ENCODE results near the gene MYH7. TPM values are rescaled to one million over a fixed set of nuclear protein-coding genes. Genes with fewer than 3 reads are reported as not detected.
"Not testable (repeated sequence)": the region's sequence is repeated elsewhere in the genome, so short reads cannot be mapped to it uniquely, and the experiment has no call there.

Gene MYH7
- polyA plus RNA-seq, 1 experiment, result not detected

GRCh38 chr14:23396781-23397407, 38.6 kb downstream of the MYH7 start:
- H3K27ac ChIP-seq (ENCODE audit: low read depth, low read length), result no peak overlapping the region
- no peak overlapping the region for H3K4me3 ChIP-seq (ENCODE audit: low read depth, low read length)
- DNase-seq (ENCODE audit: low read depth, low spot score), result no peak
- H3K27me3 ChIP-seq (ENCODE audit: control insufficient read depth, insufficient read depth, low read length), result peaks cover 10% of the 10 kb centered on the region
- POLR2A ChIA-PET, result no interaction called here
- CTCF ChIA-PET, result no interaction called here
- TF ChIP-seq, protein P1, sequence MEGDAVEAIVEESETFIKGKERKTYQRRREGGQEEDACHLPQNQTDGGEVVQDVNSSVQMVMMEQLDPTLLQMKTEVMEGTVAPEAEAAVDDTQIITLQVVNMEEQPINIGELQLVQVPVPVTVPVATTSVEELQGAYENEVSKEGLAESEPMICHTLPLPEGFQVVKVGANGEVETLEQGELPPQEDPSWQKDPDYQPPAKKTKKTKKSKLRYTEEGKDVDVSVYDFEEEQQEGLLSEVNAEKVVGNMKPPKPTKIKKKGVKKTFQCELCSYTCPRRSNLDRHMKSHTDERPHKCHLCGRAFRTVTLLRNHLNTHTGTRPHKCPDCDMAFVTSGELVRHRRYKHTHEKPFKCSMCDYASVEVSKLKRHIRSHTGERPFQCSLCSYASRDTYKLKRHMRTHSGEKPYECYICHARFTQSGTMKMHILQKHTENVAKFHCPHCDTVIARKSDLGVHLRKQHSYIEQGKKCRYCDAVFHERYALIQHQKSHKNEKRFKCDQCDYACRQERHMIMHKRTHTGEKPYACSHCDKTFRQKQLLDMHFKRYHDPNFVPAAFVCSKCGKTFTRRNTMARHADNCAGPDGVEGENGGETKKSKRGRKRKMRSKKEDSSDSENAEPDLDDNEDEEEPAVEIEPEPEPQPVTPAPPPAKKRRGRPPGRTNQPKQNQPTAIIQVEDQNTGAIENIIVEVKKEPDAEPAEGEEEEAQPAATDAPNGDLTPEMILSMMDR (IDR thresholded peaks at IDR 0.05; ENCODE audit: low read depth, low read length), result no peak
- no peaks in the 10 kb centered on the region for H3K9me3 ChIP-seq (ENCODE audit: control insufficient read depth, insufficient read depth, low read length)

DNA sequence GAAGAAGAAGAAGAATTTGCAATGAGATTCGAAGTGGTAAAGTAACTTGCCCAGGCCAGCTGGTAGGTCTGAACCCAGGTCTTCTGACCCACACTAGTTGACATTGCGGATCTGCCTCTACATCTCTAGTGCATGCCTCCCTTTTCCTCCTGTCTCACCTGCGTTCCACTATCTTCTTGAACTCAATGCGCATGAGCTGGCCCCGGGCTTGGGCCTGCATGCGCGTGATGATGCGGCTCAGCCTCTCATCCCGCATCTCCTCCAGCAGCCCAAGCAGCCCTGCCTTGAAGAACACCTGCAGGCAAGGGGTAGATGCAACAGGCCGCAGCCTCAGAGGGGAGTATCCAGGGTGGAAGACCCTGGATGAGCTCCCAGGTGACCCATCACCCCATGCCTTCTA, 39.3 kb downstream of the MYH7 start:
- ChIA-PET POLR2A (no interaction called here), CTCF (interaction anchor here (3.3 kb wide), 1 partner anchor 16 kb away, joined by 13 read pairs; no protein-coding TSS in a partner anchor)
- peaks cover 13% of the 10 kb centered on the region for H3K27me3 ChIP-seq (ENCODE audit: control insufficient read depth, insufficient read depth, low read length)
- TF ChIP-seq, protein P1 (IDR thresholded peaks at IDR 0.05; ENCODE audit: low read depth, low read length), result no peak
- no peaks in the 10 kb centered on the region for H3K9me3 ChIP-seq (ENCODE audit: control insufficient read depth, insufficient read depth, low read length)
- no peak overlapping the region for H3K4me3 ChIP-seq (ENCODE audit: low read depth, low read length)
- DNase-seq (ENCODE audit: low read depth, low spot score), result no peak
- no peak overlapping the region for H3K27ac ChIP-seq (ENCODE audit: low read depth, low read length)

DNA sequence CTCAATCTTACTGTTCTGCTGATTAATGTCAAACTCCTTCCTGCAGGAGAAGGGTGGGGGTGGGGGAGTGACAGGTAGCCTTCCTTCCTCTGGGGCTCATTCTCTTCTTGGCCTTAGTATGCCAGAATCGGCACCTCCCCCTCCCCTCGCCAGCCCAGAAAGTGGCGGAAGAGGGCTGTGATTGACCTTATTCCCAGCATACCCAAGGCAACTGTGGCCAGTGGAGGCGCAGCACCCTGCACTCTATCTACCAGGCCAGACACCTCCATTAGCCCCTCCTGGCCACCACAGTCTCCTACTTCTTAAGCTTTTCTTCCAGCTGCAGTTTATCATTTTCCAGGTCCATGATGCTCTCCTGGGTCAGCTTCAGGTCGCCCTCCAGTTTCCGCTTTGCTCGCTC, 42.8 kb downstream of the MYH7 start:
- CTCF ChIA-PET, result interaction anchor here (0.7 kb wide), 1 partner anchor 724 kb away, joined by 3 read pairs; no protein-coding TSS in a partner anchor
- no peak for DNase-seq (ENCODE audit: low read depth, low spot score)

DNA sequence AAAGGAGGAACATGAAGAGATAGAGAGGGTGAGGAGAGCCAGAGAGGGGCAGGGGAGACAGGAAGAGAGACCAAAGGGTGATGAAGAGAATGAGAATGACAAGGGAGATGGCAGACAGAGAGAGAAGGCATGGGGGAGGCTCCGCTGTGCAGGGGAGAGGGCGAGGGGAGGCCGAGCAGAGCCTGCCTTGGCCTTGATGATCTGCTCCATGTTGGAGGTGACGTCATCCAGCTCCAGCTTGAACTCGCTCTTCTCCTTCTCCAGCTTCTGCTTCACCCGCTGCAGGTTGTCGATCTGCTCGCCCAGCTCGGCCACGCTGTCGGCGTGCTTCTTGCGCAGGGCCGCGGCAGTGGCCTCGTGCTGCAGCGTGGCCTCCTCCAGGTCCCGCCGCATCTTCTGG, 45.6 kb downstream of the MYH7 start:
- POLR2A ChIA-PET; H3K27ac ChIP-seq (ENCODE audit: low read depth, low read length); H3K9me3 ChIP-seq (ENCODE audit: control insufficient read depth, insufficient read depth, low read length); H3K4me3 ChIP-seq (ENCODE audit: low read depth, low read length); DNase-seq (ENCODE audit: low read depth, low spot score): not testable (repeated sequence)
- CTCF ChIA-PET, result interaction anchor here (0.8 kb wide), 1 partner anchor 10 kb away, joined by 4 read pairs; no protein-coding TSS in a partner anchor
- peaks cover 20% of the 10 kb centered on the region for H3K27me3 ChIP-seq (ENCODE audit: control insufficient read depth, insufficient read depth, low read length)

More for the DNA sequence above, 42.8 kb downstream of the MYH7 start:
- TF ChIP-seq, protein P1 (IDR thresholded peaks at IDR 0.05; ENCODE audit: low read depth, low read length), result no peak
- H3K27me3 ChIP-seq (ENCODE audit: control insufficient read depth, insufficient read depth, low read length), result peaks cover 20% of the 10 kb centered on the region
- POLR2A ChIA-PET, result no interaction called here
- no peak overlapping the region for H3K4me3 ChIP-seq (ENCODE audit: low read depth, low read length)
- no peaks in the 10 kb centered on the region for H3K9me3 ChIP-seq (ENCODE audit: control insufficient read depth, insufficient read depth, low read length)
- no peak overlapping the region for H3K27ac ChIP-seq (ENCODE audit: low read depth, low read length)

DNA sequence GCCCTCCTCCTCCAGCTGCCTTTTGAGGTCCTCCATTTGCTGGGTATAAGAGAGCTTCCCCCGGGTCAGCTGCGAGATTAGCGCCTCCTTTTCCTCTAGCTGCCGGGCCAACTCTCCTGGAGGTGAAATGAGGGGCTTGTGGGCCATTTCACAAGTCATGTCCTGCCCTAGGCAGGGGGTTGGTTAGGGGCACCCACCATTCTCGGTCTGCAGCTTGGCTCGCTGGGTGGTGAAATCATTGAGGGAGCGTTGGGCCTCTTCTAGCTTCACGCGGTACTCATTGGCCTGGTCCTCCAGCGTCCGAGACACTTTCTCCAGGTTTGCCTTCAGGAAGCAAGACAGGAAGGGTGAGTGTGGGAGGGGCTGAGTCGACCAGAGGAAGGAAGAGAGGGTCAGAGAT, 46.1 kb downstream of the MYH7 start:
- POLR2A ChIA-PET, result no interaction called here
- CTCF ChIA-PET, result interaction anchor here (0.8 kb wide), 1 partner anchor 9 kb away, joined by 4 read pairs; no protein-coding TSS in a partner anchor
- DNase-seq (ENCODE audit: low read depth, low spot score), result no peak
- Histone ChIP-seq H3K27me3 (ENCODE audit: control insufficient read depth, insufficient read depth, low read length) (peaks cover 23% of the 10 kb centered on the region), H3K9me3 (ENCODE audit: control insufficient read depth, insufficient read depth, low read length) (no peaks in the 10 kb centered on the region), H3K27ac (ENCODE audit: low read depth, low read length) (no peak overlapping the region), H3K4me3 (ENCODE audit: low read depth, low read length) (no peak overlapping the region)
- TF ChIP-seq, protein P1 (IDR thresholded peaks at IDR 0.05; ENCODE audit: low read depth, low read length), result no peak

Measured in AG04450 (cell line).